ENCODE measurements around the gene EPS15.

- TF ChIP-seq CTCF (IDR thresholded peaks at IDR 0.05), result no peak
- TF ChIP-seq REST (IDR thresholded peaks at IDR 0.05; ENCODE audit: insufficient read depth in 1 of 2, low read depth in 2 of 2, low read length in 1 of 2), result no peak
These were observed 93.1 kb downstream of the EPS15 start for GRCh38 chr1:51425955-51426354.

Data from Panc1 (cell line).